Ishikawa (cell line): ENCODE measurements around the gene ERG.

ENCODE experiments used
- CEBPB ChIP-seq: IDR thresholded peaks from 2 replicates; pipeline ENCODE4 v1.6.1; 2012
- CREB1 ChIP-seq: IDR thresholded peaks from 2 replicates; pipeline ENCODE4 v1.6.1; 2012; ENCODE audit warnings: low read depth
- EGR1 ChIP-seq: IDR thresholded peaks from 2 replicates; pipeline ENCODE4 v1.6.1; 2012
- EP300 ChIP-seq: IDR thresholded peaks from 2 replicates; pipeline ENCODE4 v1.6.1; 2012; ENCODE audit warnings: borderline replicate concordance
- FOXM1 ChIP-seq: IDR thresholded peaks from 2 replicates; pipeline ENCODE4 v1.6.1; 2012; ENCODE audit warnings: low read depth, borderline replicate concordance
- NFIC ChIP-seq: IDR thresholded peaks from 2 replicates; pipeline ENCODE4 v1.6.1; 2012
- RAD21 ChIP-seq: IDR thresholded peaks from 2 replicates; pipeline ENCODE4 v1.6.1; 2012; ENCODE audit warnings: low read depth
- TAF1 ChIP-seq: IDR thresholded peaks from 2 replicates; pipeline ENCODE4 v1.6.1; 2012; ENCODE audit warnings: low read depth, mild to moderate bottlenecking
- TCF12 ChIP-seq: IDR thresholded peaks from 2 replicates; pipeline ENCODE4 v1.6.1; 2012; ENCODE audit warnings: low read depth
- TEAD4 ChIP-seq: IDR thresholded peaks from 2 replicates; pipeline ENCODE4 v1.6.1; 2012
- YY1 ChIP-seq: IDR thresholded peaks from 2 replicates; pipeline ENCODE4 v1.6.1; 2012; ENCODE audit warnings: low read depth
- ZBTB7A ChIP-seq: IDR thresholded peaks from 2 replicates; pipeline ENCODE4 v1.6.1; 2012; ENCODE audit warnings: low read depth
- TF ChIP-seq, protein P1 (sequence below): IDR thresholded peaks from 2 replicates; pipeline ENCODE4 v1.6.1; 2012
- TF ChIP-seq, protein P2 (sequence below): IDR thresholded peaks from 2 replicates; pipeline ENCODE4 v1.6.1; 2012; ENCODE audit warnings: low read depth, mild to moderate bottlenecking
- TF ChIP-seq, protein P3 (sequence below): IDR thresholded peaks from 2 replicates; pipeline ENCODE4 v1.6.1; 2012

ERG gene

DNA sequence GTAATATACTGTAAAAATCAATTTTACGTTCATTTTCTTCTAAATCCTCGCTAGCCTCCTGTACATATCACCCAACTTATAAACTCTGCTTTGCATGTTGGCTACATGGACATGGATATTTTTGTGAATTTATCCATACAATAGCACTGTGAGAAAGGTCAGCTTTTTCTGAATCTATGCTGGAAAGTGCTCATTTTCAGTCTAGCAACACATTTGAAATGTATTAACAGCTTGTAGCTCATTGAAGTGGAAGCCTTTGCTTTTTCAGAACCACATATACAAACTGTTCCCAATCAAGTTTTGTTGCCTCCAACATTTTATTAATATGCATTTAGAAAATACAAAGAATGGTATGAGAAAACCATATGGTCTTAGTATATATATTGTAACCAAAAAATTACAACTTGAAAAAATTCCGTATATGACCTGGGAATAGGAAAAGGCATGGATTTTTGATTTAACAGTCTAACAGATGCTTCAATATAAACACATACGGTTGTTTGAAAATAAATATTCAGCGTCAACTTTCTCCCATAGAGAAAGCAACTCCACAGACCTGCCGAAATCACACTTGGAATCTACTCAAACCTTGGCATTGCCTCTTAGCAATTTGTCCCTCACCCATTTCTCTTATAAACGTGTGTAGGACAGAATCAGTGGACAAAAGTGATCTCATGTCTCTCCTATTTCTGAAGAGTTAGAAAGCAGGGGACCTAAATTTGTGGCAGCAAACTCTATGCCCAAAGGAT, 112.7 kb downstream of the ERG start:
- TF ChIP-seq RAD21: no peak
- TF ChIP-seq YY1: no peak
- TF ChIP-seq ZBTB7A: no peak
- TF ChIP-seq EP300: no peak
- no peak for TF ChIP-seq FOXM1
- no peak for TF ChIP-seq TEAD4
- TF ChIP-seq, protein P1, sequence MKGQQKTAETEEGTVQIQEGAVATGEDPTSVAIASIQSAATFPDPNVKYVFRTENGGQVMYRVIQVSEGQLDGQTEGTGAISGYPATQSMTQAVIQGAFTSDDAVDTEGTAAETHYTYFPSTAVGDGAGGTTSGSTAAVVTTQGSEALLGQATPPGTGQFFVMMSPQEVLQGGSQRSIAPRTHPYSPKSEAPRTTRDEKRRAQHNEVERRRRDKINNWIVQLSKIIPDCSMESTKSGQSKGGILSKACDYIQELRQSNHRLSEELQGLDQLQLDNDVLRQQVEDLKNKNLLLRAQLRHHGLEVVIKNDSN: no peak
- no peak for TF ChIP-seq CEBPB
- no peak for TF ChIP-seq NFIC
- no peak for TF ChIP-seq TCF12
- TF ChIP-seq CREB1: no peak
- TF ChIP-seq TAF1: no peak
- no peak for TF ChIP-seq EGR1
- TF ChIP-seq, protein P2, sequence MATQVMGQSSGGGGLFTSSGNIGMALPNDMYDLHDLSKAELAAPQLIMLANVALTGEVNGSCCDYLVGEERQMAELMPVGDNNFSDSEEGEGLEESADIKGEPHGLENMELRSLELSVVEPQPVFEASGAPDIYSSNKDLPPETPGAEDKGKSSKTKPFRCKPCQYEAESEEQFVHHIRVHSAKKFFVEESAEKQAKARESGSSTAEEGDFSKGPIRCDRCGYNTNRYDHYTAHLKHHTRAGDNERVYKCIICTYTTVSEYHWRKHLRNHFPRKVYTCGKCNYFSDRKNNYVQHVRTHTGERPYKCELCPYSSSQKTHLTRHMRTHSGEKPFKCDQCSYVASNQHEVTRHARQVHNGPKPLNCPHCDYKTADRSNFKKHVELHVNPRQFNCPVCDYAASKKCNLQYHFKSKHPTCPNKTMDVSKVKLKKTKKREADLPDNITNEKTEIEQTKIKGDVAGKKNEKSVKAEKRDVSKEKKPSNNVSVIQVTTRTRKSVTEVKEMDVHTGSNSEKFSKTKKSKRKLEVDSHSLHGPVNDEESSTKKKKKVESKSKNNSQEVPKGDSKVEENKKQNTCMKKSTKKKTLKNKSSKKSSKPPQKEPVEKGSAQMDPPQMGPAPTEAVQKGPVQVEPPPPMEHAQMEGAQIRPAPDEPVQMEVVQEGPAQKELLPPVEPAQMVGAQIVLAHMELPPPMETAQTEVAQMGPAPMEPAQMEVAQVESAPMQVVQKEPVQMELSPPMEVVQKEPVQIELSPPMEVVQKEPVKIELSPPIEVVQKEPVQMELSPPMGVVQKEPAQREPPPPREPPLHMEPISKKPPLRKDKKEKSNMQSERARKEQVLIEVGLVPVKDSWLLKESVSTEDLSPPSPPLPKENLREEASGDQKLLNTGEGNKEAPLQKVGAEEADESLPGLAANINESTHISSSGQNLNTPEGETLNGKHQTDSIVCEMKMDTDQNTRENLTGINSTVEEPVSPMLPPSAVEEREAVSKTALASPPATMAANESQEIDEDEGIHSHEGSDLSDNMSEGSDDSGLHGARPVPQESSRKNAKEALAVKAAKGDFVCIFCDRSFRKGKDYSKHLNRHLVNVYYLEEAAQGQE: no peak
- TF ChIP-seq, protein P3, sequence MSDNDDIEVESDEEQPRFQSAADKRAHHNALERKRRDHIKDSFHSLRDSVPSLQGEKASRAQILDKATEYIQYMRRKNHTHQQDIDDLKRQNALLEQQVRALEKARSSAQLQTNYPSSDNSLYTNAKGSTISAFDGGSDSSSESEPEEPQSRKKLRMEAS: no peak

DNA sequence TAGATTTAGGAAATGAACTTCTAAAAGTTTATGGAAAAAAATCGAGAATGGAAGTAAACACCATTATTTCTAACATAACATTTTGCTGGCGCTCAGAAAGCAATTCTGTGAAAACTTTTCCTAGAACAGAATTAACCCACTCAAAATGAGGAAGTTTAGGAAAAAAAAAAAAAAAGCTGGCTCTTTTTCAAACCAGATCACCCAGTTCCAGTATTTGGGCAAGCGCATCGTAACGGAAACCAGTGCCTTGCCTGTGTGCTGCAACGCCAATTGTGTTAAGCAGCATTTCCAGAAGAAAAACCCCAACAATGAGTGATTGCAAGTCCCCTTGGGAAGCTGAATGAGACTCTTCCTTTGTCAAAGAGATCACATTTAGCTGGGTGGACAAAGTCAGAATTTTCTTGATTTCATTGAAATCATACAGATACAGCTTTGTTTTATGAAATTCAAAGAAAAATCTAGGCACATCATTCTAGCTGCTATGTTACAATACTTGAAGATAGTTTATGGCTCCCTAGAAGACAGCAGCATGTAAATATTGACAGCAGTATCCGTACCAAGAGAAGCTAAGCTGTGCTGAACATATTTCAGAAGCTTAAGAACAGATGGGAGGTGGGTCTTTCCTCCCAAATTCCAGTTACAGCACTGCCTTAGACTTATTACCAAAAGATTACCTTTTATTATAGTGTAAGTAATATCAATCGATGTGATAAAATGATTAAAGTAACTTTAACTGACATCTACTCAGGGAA, 113.4 kb downstream of the ERG start:
- TF ChIP-seq, protein P3: no peak
- no peak for TF ChIP-seq TCF12

DNA sequence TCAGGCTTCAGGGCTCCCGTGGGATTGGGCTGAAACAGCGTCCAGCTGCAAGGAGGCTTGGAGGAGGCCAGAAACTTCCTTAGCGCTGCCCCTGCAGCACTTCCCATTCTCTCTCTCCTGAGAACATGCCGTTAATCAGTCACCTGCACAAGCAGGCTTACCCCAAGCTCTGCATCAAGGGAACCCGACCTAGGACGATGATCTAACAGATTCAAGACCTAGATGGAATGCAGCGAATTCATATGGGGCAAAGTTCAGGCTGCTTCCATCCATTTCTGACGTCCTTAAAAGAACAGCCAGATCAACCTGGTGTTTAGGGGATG, 114.1 kb downstream of the ERG start:
- TF ChIP-seq, protein P3: no peak
- TF ChIP-seq TAF1 (no peak), TCF12 (no peak), NFIC (no peak), YY1 (no peak), EP300 (no peak), CREB1 (no peak), CEBPB (no peak), EGR1 (no peak), ZBTB7A (no peak), RAD21 (no peak), TEAD4 (no peak)
- TF ChIP-seq, protein P2: no peak

DNA sequence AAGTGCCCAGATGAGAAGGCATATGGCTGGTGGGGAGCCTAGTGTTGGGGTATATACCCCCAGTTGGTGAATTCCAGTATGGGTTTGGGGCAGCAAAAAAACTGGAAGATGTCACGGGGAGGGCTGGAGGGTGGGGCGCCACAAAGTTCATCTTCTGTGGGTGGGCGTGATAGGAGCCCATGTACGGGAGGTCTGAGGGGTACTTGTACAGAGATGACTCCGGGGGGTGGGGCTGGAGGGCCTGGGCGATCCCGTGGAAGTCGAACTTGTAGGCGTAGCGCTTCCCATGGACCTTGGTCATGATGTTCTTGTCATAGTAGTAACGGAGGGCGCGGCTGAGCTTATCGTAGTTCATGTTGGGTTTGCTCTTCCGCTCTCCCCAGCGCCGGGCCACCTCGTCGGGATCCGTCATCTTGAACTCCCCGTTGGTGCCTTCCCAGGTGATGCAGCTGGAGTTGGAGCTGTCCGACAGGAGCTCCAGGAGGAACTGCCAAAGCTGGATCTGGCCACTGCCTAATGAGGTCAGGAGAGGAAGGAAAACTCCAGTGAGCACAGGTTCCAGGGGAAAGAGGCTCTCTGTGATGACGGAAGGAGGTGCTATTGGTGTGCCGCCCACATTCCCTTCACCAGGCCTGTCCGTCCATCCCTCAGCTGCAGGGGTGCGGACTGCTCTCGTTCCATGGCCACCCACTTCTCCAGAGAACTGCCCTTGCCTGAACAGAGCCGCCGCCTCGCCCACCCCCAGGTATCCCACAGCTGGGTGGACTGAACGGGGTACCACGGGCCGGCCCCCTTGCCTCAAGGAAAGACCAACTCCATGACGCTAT, 114.7 kb downstream of the ERG start:
- TF ChIP-seq CEBPB (no peak), ZBTB7A (no peak), EGR1 (no peak), RAD21 (no peak), FOXM1 (no peak), CREB1 (no peak), NFIC (no peak), TCF12 (no peak), TAF1 (no peak), EP300 (no peak), TEAD4 (no peak), YY1 (no peak)
- TF ChIP-seq, protein P2: no peak
- TF ChIP-seq, protein P1: no peak
- TF ChIP-seq, protein P3: no peak
